ENCODE measurements around the gene TAAR5.

- TF ChIP-seq CTCF (IDR thresholded peaks at IDR 0.05) (no peak), POLR2A (IDR thresholded peaks at IDR 0.05) (no peak)
These were observed 17.8 kb downstream of the TAAR5 start for GRCh38 chr6:132571774-132572173.

All from uterus (tissue), 2 donors.